Right forelimb (tissue), 1 donor: ENCODE measurements around the gene LHCGR.
"Not testable (repeated sequence)": the region's sequence is repeated elsewhere in the genome, so short reads cannot be mapped to it uniquely, and the experiment has no call there.

Source experiments
- DNase-seq: peaks from one replicate; pipeline ENCODE4 v3.0.0-alpha.2; 2018

The LHCGR gene

GRCh38 chr2:48703621-48704020, 51.9 kb downstream of the LHCGR start:
- DNase-seq: not testable (repeated sequence)

GRCh38 chr2:48699348-48699930, 56.1 kb downstream of the LHCGR start:
- DNase-seq: no peak

- DNase-seq: no peak
Measured at GRCh38 chr2:48696881-48697280, 58.6 kb downstream of the LHCGR start.

GRCh38 chr2:48695991-48696390, 59.5 kb downstream of the LHCGR start:
- no peak for DNase-seq

GRCh38 chr2:48694149-48694548, 61.4 kb downstream of the LHCGR start:
- no peak for DNase-seq

- no peak for DNase-seq
Measured at GRCh38 chr2:48693645-48694044, 61.9 kb downstream of the LHCGR start.

- DNase-seq: no peak
Measured at GRCh38 chr2:48693066-48693465, 62.5 kb downstream of the LHCGR start.

GRCh38 chr2:48691935-48692691, 63.4 kb downstream of the LHCGR start:
- no peak for DNase-seq

- no peak for DNase-seq
Measured at GRCh38 chr2:48685126-48685525, 70.4 kb downstream of the LHCGR start.

GRCh38 chr2:48677450-48677849, 78.1 kb downstream of the LHCGR start:
- DNase-seq: no peak

GRCh38 chr2:48674933-48675332, 80.6 kb downstream of the LHCGR start:
- DNase-seq: no peak

GRCh38 chr2:48673581-48673980, 81.9 kb downstream of the LHCGR start:
- DNase-seq: no peak

GRCh38 chr2:48668992-48669391, 86.5 kb downstream of the LHCGR start:
- no peak for DNase-seq

GRCh38 chr2:48651158-48651790, 104.2 kb downstream of the LHCGR start:
- no peak for DNase-seq

GRCh38 chr2:48638261-48638660, 117.3 kb downstream of the LHCGR start:
- no peak for DNase-seq
